Activated CD8-positive, alpha-beta memory T cell treated with anti-CD3 and anti-CD28 coated beads, Interleukin-2, amount 50 U/mL, for 48 hours (primary cell): ENCODE results near the gene WWOX.

Source experiments
- DNase-seq: peaks from one replicate; pipeline ENCODE4 v3.0.0-alpha.2; 2020

WWOX gene

GRCh38 chr16:78445818-78446217, 346.4 kb downstream of the WWOX start:
- DNase-seq, result no peak

GRCh38 chr16:78446486-78446885, 347.0 kb downstream of the WWOX start:
- no peak for DNase-seq

- no peak for DNase-seq
Observed at GRCh38 chr16:78446992-78447563, 347.6 kb downstream of the WWOX start.

- DNase-seq, result no peak
Observed at GRCh38 chr16:78448658-78449271, 349.3 kb downstream of the WWOX start.

GRCh38 chr16:78450255-78450654, 350.8 kb downstream of the WWOX start:
- no peak for DNase-seq

- no peak for DNase-seq
Observed at GRCh38 chr16:78452025-78452555, 352.6 kb downstream of the WWOX start.

GRCh38 chr16:78455861-78456260, 356.4 kb downstream of the WWOX start:
- DNase-seq, result no peak

GRCh38 chr16:78458588-78458987, 359.1 kb downstream of the WWOX start:
- no peak for DNase-seq

- no peak for DNase-seq
Observed at GRCh38 chr16:78460428-78460827, 361.0 kb downstream of the WWOX start.

GRCh38 chr16:78461087-78461486, 361.6 kb downstream of the WWOX start:
- no peak for DNase-seq

- DNase-seq, result no peak
Observed at GRCh38 chr16:78461496-78462287, 362.2 kb downstream of the WWOX start.

- no peak for DNase-seq
Observed at GRCh38 chr16:78462288-78463208, 363.1 kb downstream of the WWOX start.

- no peak for DNase-seq
Observed at GRCh38 chr16:78463591-78463990, 364.1 kb downstream of the WWOX start.

GRCh38 chr16:78464833-78465232, 365.4 kb downstream of the WWOX start:
- DNase-seq, result no peak

- no peak for DNase-seq
Observed at GRCh38 chr16:78465730-78466129, 366.3 kb downstream of the WWOX start.

- no peak for DNase-seq
Observed at GRCh38 chr16:78469787-78470186, 370.3 kb downstream of the WWOX start.

- no peak for DNase-seq
Observed at GRCh38 chr16:78473031-78473699, 373.7 kb downstream of the WWOX start.

- no peak for DNase-seq
Observed at GRCh38 chr16:78474762-78475161, 375.3 kb downstream of the WWOX start.

- DNase-seq, result no peak
Observed at GRCh38 chr16:78476615-78477014, 377.2 kb downstream of the WWOX start.

- no peak for DNase-seq
Observed at GRCh38 chr16:78478267-78478861, 378.9 kb downstream of the WWOX start.

- no peak for DNase-seq
Observed at GRCh38 chr16:78479723-78480122, 380.3 kb downstream of the WWOX start.

GRCh38 chr16:78480588-78480987, 381.1 kb downstream of the WWOX start:
- DNase-seq, result no peak
